Rectal smooth muscle tissue (tissue), 1 donor: ENCODE measurements around the gene KPNA2.
"Not testable (repeated sequence)": the region's sequence is repeated elsewhere in the genome, so short reads cannot be mapped to it uniquely, and the experiment has no call there.

Experiments
- H3K27ac ChIP-seq: one replicate; pipeline ENCODE4 v1.7.0; 2013; ENCODE audit warnings: low read depth, low read length, inconsistent platforms
- H3K27me3 ChIP-seq: one replicate; pipeline ENCODE4 v1.7.0; 2013; ENCODE audit warnings: low read length; ENCODE audit not compliant: control insufficient read depth, insufficient read depth
- H3K36me3 ChIP-seq: one replicate; pipeline ENCODE4 v1.7.0; 2013; ENCODE audit warnings: low read length; ENCODE audit not compliant: control insufficient read depth, insufficient read depth
- H3K4me1 ChIP-seq: one replicate; pipeline ENCODE4 v1.7.0; 2013; ENCODE audit warnings: low read length; ENCODE audit not compliant: control insufficient read depth, insufficient read depth
- H3K4me3 ChIP-seq: one replicate; pipeline ENCODE4 v1.7.0; 2013; ENCODE audit warnings: low read length
- H3K9ac ChIP-seq: one replicate; pipeline ENCODE4 v1.7.0; 2013; ENCODE audit warnings: low read length

Gene KPNA2

GRCh38 chr17:68052810-68053209, 17.3 kb downstream of the KPNA2 start:
- H3K9ac ChIP-seq, result no peak overlapping the region
- H3K36me3 ChIP-seq, result no peaks in the 10 kb centered on the region
- H3K27ac ChIP-seq, result no peak overlapping the region
- H3K27me3 ChIP-seq, result no peaks in the 10 kb centered on the region
- no peaks in the 10 kb centered on the region for H3K4me1 ChIP-seq
- no peak overlapping the region for H3K4me3 ChIP-seq

DNA sequence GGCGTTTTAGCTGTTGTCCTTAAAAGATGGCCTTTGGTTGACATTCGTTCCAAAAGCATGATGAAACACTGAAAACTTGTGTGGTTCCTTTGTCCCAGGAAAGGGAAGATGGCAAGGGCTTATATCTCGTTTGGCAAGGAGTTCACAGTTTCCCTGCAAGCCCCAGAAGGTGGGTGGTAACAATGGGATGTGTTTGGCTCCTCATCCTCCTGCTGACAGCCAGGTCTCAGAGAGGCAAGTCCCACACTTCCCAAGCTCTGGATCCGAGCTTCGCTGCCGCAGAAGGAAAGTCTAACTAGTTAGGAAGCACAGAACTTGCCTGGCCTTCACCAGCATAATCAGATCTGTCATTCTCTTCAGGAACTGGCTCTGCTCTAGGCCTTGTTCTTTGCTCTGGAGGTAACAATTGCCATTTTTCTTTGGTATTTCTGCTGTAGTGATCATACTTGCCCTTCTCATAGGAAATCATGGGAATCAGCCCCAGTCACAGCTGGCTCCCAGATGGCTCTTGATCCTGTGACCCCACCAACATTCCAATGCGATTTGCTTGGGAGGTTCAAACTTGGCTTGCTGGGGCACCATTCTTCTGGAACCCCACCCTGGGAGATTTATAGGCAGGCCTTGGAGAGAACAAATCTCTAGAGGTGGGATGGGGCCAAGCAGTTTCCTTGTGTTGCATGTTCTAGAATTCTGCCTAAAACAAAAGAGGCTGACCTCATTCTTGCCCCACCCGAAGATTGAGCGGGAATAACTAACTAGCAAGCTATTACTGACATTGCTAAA, 17.9 kb downstream of the KPNA2 start:
- H3K9ac ChIP-seq, result no peak overlapping the region
- H3K27me3 ChIP-seq, result no peaks in the 10 kb centered on the region
- H3K27ac ChIP-seq, result peak overlapping the region; percentile 32
- H3K4me3 ChIP-seq, result no peak overlapping the region
- no peaks in the 10 kb centered on the region for H3K36me3 ChIP-seq
- H3K4me1 ChIP-seq, result no peaks in the 10 kb centered on the region

- H3K27ac ChIP-seq, result no peak overlapping the region
- H3K4me3 ChIP-seq, result no peak overlapping the region
These were observed 18.9 kb downstream of the KPNA2 start for GRCh38 chr17:68054296-68054900.

GRCh38 chr17:68057531-68057952, 22.0 kb downstream of the KPNA2 start:
- H3K4me3 ChIP-seq, result no peak overlapping the region
- no peak overlapping the region for H3K27ac ChIP-seq
- no peaks in the 10 kb centered on the region for H3K27me3 ChIP-seq
- no peaks in the 10 kb centered on the region for H3K36me3 ChIP-seq
- H3K4me1 ChIP-seq, result no peaks in the 10 kb centered on the region
- no peak overlapping the region for H3K9ac ChIP-seq

More at GRCh38 chr17:68054296-68054900, 18.9 kb downstream of the KPNA2 start:
- Histone ChIP-seq H3K9ac (no peak overlapping the region), H3K27me3 (no peaks in the 10 kb centered on the region), H3K4me1 (no peaks in the 10 kb centered on the region), H3K36me3 (no peaks in the 10 kb centered on the region)

GRCh38 chr17:68060336-68060735, 24.8 kb downstream of the KPNA2 start:
- no peak overlapping the region for H3K9ac ChIP-seq
- no peaks in the 10 kb centered on the region for H3K36me3 ChIP-seq
- H3K4me1 ChIP-seq, result no peaks in the 10 kb centered on the region
- no peaks in the 10 kb centered on the region for H3K27me3 ChIP-seq
- H3K27ac ChIP-seq, result no peak overlapping the region
- H3K4me3 ChIP-seq, result no peak overlapping the region

- Histone ChIP-seq H3K4me1 (no peaks in the 10 kb centered on the region), H3K4me3 (no peak overlapping the region), H3K36me3 (no peaks in the 10 kb centered on the region), H3K9ac (no peak overlapping the region), H3K27ac (no peak overlapping the region), H3K27me3 (no peaks in the 10 kb centered on the region)
These were observed 26.2 kb downstream of the KPNA2 start for GRCh38 chr17:68061512-68062313.

DNA sequence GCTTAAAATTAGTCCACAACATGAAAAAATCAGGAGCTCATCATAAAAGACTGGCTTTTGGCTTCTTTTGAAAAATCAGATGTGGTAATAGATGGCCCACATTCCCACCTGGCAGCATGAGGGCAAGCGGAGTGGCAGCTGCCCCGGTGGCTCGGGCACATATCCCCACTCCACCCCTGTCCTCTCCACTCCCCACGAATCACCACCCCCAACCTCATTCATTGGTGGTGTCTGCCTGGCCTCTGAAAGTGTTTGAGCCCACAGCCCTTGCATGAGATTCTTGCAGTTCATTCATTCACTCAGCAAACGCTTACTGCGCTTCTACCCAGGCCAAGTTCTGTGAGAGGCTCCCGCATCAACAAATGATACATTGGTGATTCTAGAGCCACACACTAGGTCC, 29.8 kb downstream of the KPNA2 start:
- not testable (repeated sequence) for H3K4me3 ChIP-seq, H3K27ac ChIP-seq, H3K4me1 ChIP-seq, H3K27me3 ChIP-seq, H3K9ac ChIP-seq, H3K36me3 ChIP-seq

- not testable (repeated sequence) for H3K27ac ChIP-seq, H3K36me3 ChIP-seq, H3K27me3 ChIP-seq, H3K4me3 ChIP-seq, H3K9ac ChIP-seq, H3K4me1 ChIP-seq
These were observed 33.0 kb downstream of the KPNA2 start for GRCh38 chr17:68068512-68068911.

DNA sequence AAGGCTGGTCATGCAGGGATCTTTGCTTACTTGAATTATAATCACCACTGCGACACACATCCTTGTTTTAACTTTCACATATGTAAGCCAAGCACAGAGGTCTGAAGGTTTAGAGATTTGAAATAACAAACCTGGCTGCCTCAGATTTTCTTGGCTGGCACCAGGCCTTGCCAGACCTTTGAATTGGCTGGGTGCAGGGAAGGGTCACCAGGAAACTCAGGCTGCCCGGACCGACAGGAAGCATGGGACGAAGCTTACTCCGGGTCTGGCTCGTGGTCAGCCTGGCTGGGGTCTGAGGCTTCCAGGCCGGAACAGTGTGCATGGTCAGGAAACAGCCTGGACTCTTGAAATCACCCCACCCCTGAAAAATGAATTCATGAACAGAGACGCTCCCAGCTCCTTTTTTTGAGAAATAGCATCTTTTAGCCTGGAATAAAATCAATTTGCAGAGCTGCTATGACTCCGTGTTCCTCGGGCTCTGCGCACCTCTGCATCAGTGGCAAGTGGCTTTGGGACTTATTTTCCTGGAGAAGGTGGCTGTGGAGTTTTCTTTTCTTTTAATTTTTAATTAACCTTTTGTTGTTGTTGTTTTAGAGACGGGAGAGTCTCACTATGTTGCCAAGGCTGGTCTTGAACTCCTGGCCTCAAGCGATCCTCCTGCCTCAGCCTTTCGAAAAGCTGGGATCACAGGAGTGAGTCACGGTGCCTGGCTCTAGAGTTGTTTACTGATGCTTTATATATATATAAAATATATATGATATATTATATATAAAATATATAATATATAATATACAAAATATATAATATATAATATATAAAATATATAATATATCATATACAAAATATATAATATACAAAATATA, 35.3 kb downstream of the KPNA2 start:
- not testable (repeated sequence) for H3K4me3 ChIP-seq, H3K36me3 ChIP-seq, H3K27ac ChIP-seq, H3K9ac ChIP-seq, H3K4me1 ChIP-seq, H3K27me3 ChIP-seq

DNA sequence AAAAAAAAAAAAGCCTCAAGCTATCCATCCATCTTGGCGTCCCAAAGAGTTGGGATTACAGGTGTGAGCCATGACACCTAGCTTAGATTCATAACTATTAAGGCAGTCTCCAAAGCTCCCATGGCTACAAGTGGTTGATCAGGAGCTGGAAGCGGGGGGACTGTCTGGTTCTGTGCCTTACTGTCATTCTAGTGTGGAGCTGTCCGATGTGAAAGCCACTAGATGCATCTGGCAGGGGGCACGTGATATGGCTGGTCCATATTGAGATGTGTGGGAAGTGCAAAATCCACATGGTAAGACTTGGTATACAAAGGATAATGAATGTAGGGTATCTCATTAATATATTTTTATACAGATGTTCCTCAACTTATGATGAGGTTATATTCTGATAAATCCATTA, 38.7 kb downstream of the KPNA2 start:
- Histone ChIP-seq H3K36me3 (no peaks in the 10 kb centered on the region), H3K9ac (no peak overlapping the region), H3K27ac (no peak overlapping the region), H3K4me1 (no peaks in the 10 kb centered on the region), H3K4me3 (no peak overlapping the region), H3K27me3 (no peaks in the 10 kb centered on the region)

DNA sequence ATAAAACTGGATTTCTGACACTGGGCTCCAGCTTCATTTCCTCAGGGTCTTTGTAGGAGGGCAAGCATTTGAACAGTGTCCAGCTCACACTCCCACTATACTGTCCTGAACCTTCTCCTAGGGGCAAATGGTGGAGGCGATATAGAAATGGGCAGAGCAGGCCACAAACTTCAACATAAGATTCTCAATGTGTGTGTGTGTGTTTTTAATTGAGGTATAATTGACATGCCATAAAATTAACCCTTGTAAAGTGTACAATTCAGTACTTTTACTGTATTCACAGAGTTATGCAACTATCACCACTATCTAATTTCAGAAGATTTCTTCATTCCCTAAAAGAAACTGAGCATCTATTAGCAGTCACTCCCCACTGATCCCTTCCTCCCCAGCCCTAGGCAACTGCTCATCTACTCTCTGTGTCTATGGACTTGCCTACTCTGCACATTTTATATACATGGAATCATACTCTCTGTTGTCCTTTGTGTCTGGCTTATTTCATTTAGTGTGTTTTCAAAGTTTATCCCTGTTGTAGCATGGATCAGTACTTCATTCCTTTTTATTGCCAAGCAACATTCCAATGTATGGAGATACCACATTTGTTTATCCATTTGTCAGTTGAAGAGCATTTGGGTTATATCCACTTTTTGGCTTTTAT, 40.5 kb downstream of the KPNA2 start:
- not testable (repeated sequence) for H3K4me3 ChIP-seq, H3K27me3 ChIP-seq, H3K27ac ChIP-seq, H3K9ac ChIP-seq, H3K4me1 ChIP-seq, H3K36me3 ChIP-seq
